ENCODE measurements around the gene PRKN.

- TF ChIP-seq CTCF (IDR thresholded peaks at IDR 0.05) (no peak), ZFX (IDR thresholded peaks at IDR 0.05; ENCODE audit: borderline replicate concordance) (no peak)
Measured at GRCh38 chr6:161954077-161954476, 773.5 kb downstream of the PRKN start.

All from 22Rv1 (cell line).